DOHH2 (cell line): ENCODE results near the gene NGEF.

Experiments used
- H3F3A ChIP-seq: fragments of 200-600 bp; sonication (generic), shearing (Covaris generic); 2 replicates; pipeline ENCODE4 v1.6.0; 2016; ENCODE audit warnings: antibody characterized with exemption, mild to moderate bottlenecking; ENCODE audit not compliant: control insufficient read depth, insufficient read depth
- H3K27ac ChIP-seq: fragments of 200-600 bp; sonication (generic); 2 replicates; pipeline ENCODE4 v1.5.1; 2014; ENCODE audit warnings: low read depth, mild to moderate bottlenecking, low read length, moderate library complexity
- H3K27me3 ChIP-seq: fragments of 200-600 bp; sonication (generic); 2 replicates; pipeline ENCODE4 v1.6.1; 2014; ENCODE audit warnings: mild to moderate bottlenecking, low read length, mixed read lengths; ENCODE audit not compliant: control insufficient read depth
- H3K36me3 ChIP-seq: fragments of 200-600 bp; sonication (generic); 2 replicates; pipeline ENCODE4 v1.6.1; 2014; ENCODE audit warnings: mild to moderate bottlenecking, low read length, moderate library complexity, mixed read lengths; ENCODE audit not compliant: control insufficient read depth
- H3K4me1 ChIP-seq: fragments of 200-600 bp; sonication (generic); 2 replicates; pipeline ENCODE4 v1.6.1; 2014; ENCODE audit warnings: mild to moderate bottlenecking, low read length, mixed read lengths; ENCODE audit not compliant: control insufficient read depth
- H3K4me2 ChIP-seq: fragments of 200-600 bp; sonication (generic); 2 replicates; pipeline ENCODE4 v1.6.0; 2014; ENCODE audit warnings: mild to moderate bottlenecking, low read length, moderate library complexity
- H3K4me3 ChIP-seq: fragments of 200-600 bp; sonication (generic); 2 replicates; pipeline ENCODE4 v1.5.1; 2014; ENCODE audit warnings: mild to moderate bottlenecking, low read length, mixed read lengths
- H3K79me2 ChIP-seq: fragments of 200-600 bp; sonication (generic); 2 replicates; pipeline ENCODE4 v1.6.1; 2014; ENCODE audit warnings: mild to moderate bottlenecking, low read length, mixed read lengths; ENCODE audit not compliant: control insufficient read depth
- H3K9me2 ChIP-seq: fragments of 200-600 bp; sonication (generic); replicated peaks from 2 replicates; pipeline ENCODE4 v1.6.1; 2014; ENCODE audit warnings: mild to moderate bottlenecking, low read length, mixed read lengths; ENCODE audit not compliant: control insufficient read depth
- H3K9me3 ChIP-seq: fragments of 200-600 bp; sonication (generic); 2 replicates; pipeline ENCODE4 v1.6.1; 2014; ENCODE audit warnings: antibody characterized with exemption, low read length, mixed read lengths; ENCODE audit not compliant: control insufficient read depth, insufficient read depth
- H4K20me1 ChIP-seq: fragments of 200-600 bp; sonication (generic); 2 replicates; pipeline ENCODE4 v1.6.0; 2014; ENCODE audit warnings: low read depth, mild to moderate bottlenecking, antibody characterized with exemption, low read length, moderate library complexity; ENCODE audit not compliant: control insufficient read depth, insufficient read depth
- CTCF ChIP-seq: fragments of 200-600 bp; sonication (generic); IDR thresholded peaks from one replicate; pipeline ENCODE4 v1.5.1; 2014; ENCODE audit warnings: antibody characterized with exemption, mild to moderate bottlenecking, low read depth, low read length; ENCODE audit not compliant: poor library complexity, severe bottlenecking
- EZH2phosphoT487 ChIP-seq: fragments of 200-600 bp; sonication (generic); IDR thresholded peaks from 2 replicates; pipeline ENCODE4 v1.6.1; 2017; ENCODE audit warnings: borderline replicate concordance, mild to moderate bottlenecking, antibody characterized with exemption, low read length, moderate library complexity, mixed read lengths

Gene NGEF

GRCh38 chr2:233013027-233013461 is at the start of gene NGEF:
TSS of gene NGEF (minus strand) at chr2:233013256. CDS start at chr2:232974890, 38,366 bp downstream.
- Histone ChIP-seq H3K27ac (no peak within 1 kb of the TSS), H3F3A (no peaks in the 10 kb centered on the region), H3K4me3 (no peak within 1 kb of the TSS), H4K20me1 (no peaks in the 10 kb centered on the region), H3K36me3 (no peaks in the 10 kb centered on the region), H3K27me3 (no peaks in the 10 kb centered on the region), H3K9me3 (no peaks in the 10 kb centered on the region), H3K4me1 (0 out of 2 replicates have a peak, but pooled peaks cover 3% of the 10 kb centered on the region), H3K4me2 (no peak within 1 kb of the TSS), H3K9me2 (no peaks in the 10 kb centered on the region), H3K79me2 (no peaks in the 10 kb centered on the region)
- TF ChIP-seq CTCF (no peak), EZH2phosphoT487 (no peak)

GRCh38 chr2:233062451-233062850 is 49.4 kb upstream of the NGEF start:
- Histone ChIP-seq H3K4me2 (peak overlapping the region; percentile 90), H3K79me2 (peaks cover 66% of the 10 kb centered on the region), H3K27ac (peak overlapping the region; percentile 84; the same call in 1 of the 2 replicates), H3K27me3 (no peaks in the 10 kb centered on the region), H3K9me2 (no peaks in the 10 kb centered on the region), H3K36me3 (peaks cover 55% of the 10 kb centered on the region), H4K20me1 (peaks cover 25% of the 10 kb centered on the region), H3K9me3 (no peaks in the 10 kb centered on the region), H3K4me1 (peaks cover 55% of the 10 kb centered on the region), H3F3A (peaks cover 12% of the 10 kb centered on the region), H3K4me3 (peak overlapping the region; percentile 98)
- TF ChIP-seq CTCF (no peak), EZH2phosphoT487 (no peak)

GRCh38 chr2:233061591-233062450 is 48.8 kb upstream of the NGEF start:
- peak overlapping the region; percentile 84 for H3K27ac ChIP-seq
- no peaks in the 10 kb centered on the region for H3K27me3 ChIP-seq
- H3K4me2 ChIP-seq: peak overlapping the region; percentile 90
- TF ChIP-seq EZH2phosphoT487 (no peak), CTCF (peak; percentile 51)
- H3K9me2 ChIP-seq: no peaks in the 10 kb centered on the region
- H3K79me2 ChIP-seq: peaks cover 60% of the 10 kb centered on the region
- peaks cover 49% of the 10 kb centered on the region for H3K36me3 ChIP-seq
- peaks cover 25% of the 10 kb centered on the region for H4K20me1 ChIP-seq
- no peaks in the 10 kb centered on the region for H3K9me3 ChIP-seq
- H3F3A ChIP-seq: peaks cover 12% of the 10 kb centered on the region
- H3K4me3 ChIP-seq: peak overlapping the region; percentile 98
- peaks cover 49% of the 10 kb centered on the region for H3K4me1 ChIP-seq
